ENCODE measurements around the gene TUBD1. TPM values are rescaled to one million over a fixed set of nuclear protein-coding genes. Genes with fewer than 3 reads are reported as not detected.

TUBD1 gene
- total and polyA plus RNA-seq, 2 donors (not counting 1 experiment from before 2014, with no cell fraction given) = 5.7 to 20.0 TPM

- no peaks in the 10 kb centered on the region for H3K9me3 ChIP-seq (ENCODE audit: control extremely low read depth in 1 of 3, control insufficient read depth in 2 of 3, insufficient read depth in 1 of 3, low read length in 2 of 3)
- H3K4me1 Mint-ChIP-seq = peaks cover 64% of the 10 kb centered on the region
- no peak overlapping the region for H3K27ac ChIP-seq (ENCODE audit: low read length in 2 of 2)
- WGBS (ENCODE audit: insufficient coverage) = no CpG with 5 or more reads among the region's 1 CpG
- H3K36me3 ChIP-seq (replicated peaks in 1 of 2; ENCODE audit: control extremely low read depth in 1 of 2, control insufficient read depth in 1 of 2, extremely low read depth in 1 of 2, insufficient read depth in 2 of 2, low read length in 1 of 2) = peaks cover 0 to 2% of the 10 kb centered on the region in 2 experiments
- H4K20me1 ChIP-seq (ENCODE audit: control insufficient read depth, insufficient read depth, low read length, poor library complexity, severe bottlenecking) = no peaks in the 10 kb centered on the region
- TF ChIP-seq CTCF (IDR thresholded peaks at IDR 0.05) (no peak), EZH2 (IDR thresholded peaks at IDR 0.05; ENCODE audit: borderline replicate concordance, insufficient read depth, low read depth, low read length, poor library complexity, severe bottlenecking) (no peak)
- no peak overlapping the region for H2AFZ ChIP-seq (ENCODE audit: insufficient read depth, low read depth, low read length, poor library complexity, severe bottlenecking)
- ChIA-PET CTCF (interaction anchor here (0.7 to 3.4 kb wide), 7 partner anchors 8 to 85 kb away, joined by 4 to 25 read pairs (median 6); no protein-coding TSS in a partner anchor), POLR2A (no interaction called here)
- no peak overlapping the region for H3K27ac Mint-ChIP-seq
- H3K79me2 ChIP-seq (ENCODE audit: control insufficient read depth, insufficient read depth, low read length) = peaks cover 12% of the 10 kb centered on the region
- H3K9ac ChIP-seq (ENCODE audit: low read length) = no peak overlapping the region
- DNase-seq (no peak), ATAC-seq (ENCODE audit: low read depth) (no peak)
- H3K4me1 ChIP-seq (ENCODE audit: control insufficient read depth in 2 of 2, insufficient read depth in 2 of 2, low read length in 2 of 2) = peaks cover 37 to 52% of the 10 kb centered on the region in 2 donors
- no peak overlapping the region for H3K4me3 Mint-ChIP-seq
- intact Hi-C loops (cut with micrococcal nuclease) = no loop called here
- no peaks in the 10 kb centered on the region for H3K27me3 ChIP-seq (replicated peaks in 1 of 4; ENCODE audit: control extremely low read depth in 1 of 4, control insufficient read depth in 3 of 4, insufficient read depth in 4 of 4, low read length in 3 of 4)
- no peak overlapping the region for H3K4me2 ChIP-seq (replicated peaks; ENCODE audit: low read depth, low read length, poor library complexity, severe bottlenecking)
- no peak overlapping the region for H3K4me3 ChIP-seq (ENCODE audit: control extremely low read depth in 1 of 5, extremely low read depth in 1 of 5, insufficient read depth in 1 of 5, low read depth in 2 of 5, low read length in 4 of 5)
- H3K9me3 Mint-ChIP-seq (ENCODE audit: insufficient read depth) = no peaks in the 10 kb centered on the region
- H3K27me3 Mint-ChIP-seq = no peaks in the 10 kb centered on the region
Observed at GRCh38 chr17:59830846-59831486, 61.8 kb downstream of the TUBD1 start.

GRCh38 chr17:59830007-59830630 lies 62.6 kb downstream of the TUBD1 start:
- H3K4me1 Mint-ChIP-seq = peaks cover 72% of the 10 kb centered on the region
- no peak overlapping the region for H2AFZ ChIP-seq (ENCODE audit: insufficient read depth, low read depth, low read length, poor library complexity, severe bottlenecking)
- H3K4me3 ChIP-seq (ENCODE audit: control extremely low read depth in 1 of 5, extremely low read depth in 1 of 5, insufficient read depth in 1 of 5, low read depth in 2 of 5, low read length in 4 of 5) = no peak overlapping the region
- H3K9me3 ChIP-seq (ENCODE audit: control extremely low read depth in 1 of 3, control insufficient read depth in 2 of 3, insufficient read depth in 1 of 3, low read length in 2 of 3) = no peaks in the 10 kb centered on the region
- ATAC-seq (ENCODE audit: low read depth) (no peak), DNase-seq (no peak)
- no CpG with 5 or more reads among the region's 3 CpGs for WGBS (ENCODE audit: insufficient coverage)
- peaks cover 44 to 59% of the 10 kb centered on the region in 2 donors for H3K4me1 ChIP-seq (ENCODE audit: control insufficient read depth in 2 of 2, insufficient read depth in 2 of 2, low read length in 2 of 2)
- intact Hi-C loops (cut with micrococcal nuclease) = no loop called here
- CTCF ChIA-PET = interaction anchor here (1.7 to 1.9 kb wide), 4 partner anchors 9 to 84 kb away, joined by 4 to 9 read pairs (median 5); no protein-coding TSS in a partner anchor
- no peaks in the 10 kb centered on the region for H4K20me1 ChIP-seq (ENCODE audit: control insufficient read depth, insufficient read depth, low read length, poor library complexity, severe bottlenecking)
- H3K27ac Mint-ChIP-seq = no peak overlapping the region
- H3K27me3 Mint-ChIP-seq = no peaks in the 10 kb centered on the region
- H3K27ac ChIP-seq (ENCODE audit: low read length in 2 of 2) = no peak overlapping the region
- TF ChIP-seq CTCF (IDR thresholded peaks at IDR 0.05) = no peak
- TF ChIP-seq EZH2 (IDR thresholded peaks at IDR 0.05; ENCODE audit: borderline replicate concordance, insufficient read depth, low read depth, low read length, poor library complexity, severe bottlenecking) = no peak
- peaks cover 12% of the 10 kb centered on the region for H3K79me2 ChIP-seq (ENCODE audit: control insufficient read depth, insufficient read depth, low read length)
- H3K27me3 ChIP-seq (replicated peaks in 1 of 4; ENCODE audit: control extremely low read depth in 1 of 4, control insufficient read depth in 3 of 4, insufficient read depth in 4 of 4, low read length in 3 of 4) = no peaks in the 10 kb centered on the region
- H3K4me2 ChIP-seq (replicated peaks; ENCODE audit: low read depth, low read length, poor library complexity, severe bottlenecking) = peak overlapping the region; percentile 43
- no peak overlapping the region for H3K4me3 Mint-ChIP-seq
- H3K9ac ChIP-seq (ENCODE audit: low read length) = no peak overlapping the region
- POLR2A ChIA-PET = interaction anchor here (2.1 kb wide), 1 partner anchor 44 kb away, joined by 4 read pairs; no protein-coding TSS in a partner anchor
- no peaks in the 10 kb centered on the region for H3K9me3 Mint-ChIP-seq (ENCODE audit: insufficient read depth)
- H3K36me3 ChIP-seq (replicated peaks in 1 of 2; ENCODE audit: control extremely low read depth in 1 of 2, control insufficient read depth in 1 of 2, extremely low read depth in 1 of 2, insufficient read depth in 2 of 2, low read length in 1 of 2) = peaks cover 0 to 2% of the 10 kb centered on the region in 2 experiments
